Suprapubic skin (tissue), 4 donors: ENCODE measurements around the gene ANKRD13B. TPM values are rescaled to one million over a fixed set of nuclear protein-coding genes. Genes with fewer than 3 reads are reported as not detected.

ENCODE experiments used
- DNase-seq, 2 donors: peaks; one replicate each; pipeline ENCODE4 v3.0.0-alpha.2; 2019; ENCODE audit warnings: low spot score in 2 of 2
- H3K27ac ChIP-seq: fragments of 200-600 bp; sonication (generic); one replicate; pipeline ENCODE4 v1.5.1; 2019
- H3K27me3 ChIP-seq: fragments of 200-600 bp; sonication (generic); one replicate; pipeline ENCODE4 v1.5.1; 2019
- H3K36me3 ChIP-seq: fragments of 200-600 bp; sonication (generic); one replicate; pipeline ENCODE4 v1.5.1; 2019
- H3K4me1 ChIP-seq: fragments of 200-600 bp; sonication (generic); one replicate; pipeline ENCODE4 v1.5.1; 2019
- H3K4me3 ChIP-seq: fragments of 200-600 bp; sonication (generic); one replicate; pipeline ENCODE4 v1.5.1; 2019; ENCODE audit warnings: mild to moderate bottlenecking
- H3K9me3 ChIP-seq: fragments of 200-600 bp; sonication (generic); one replicate; pipeline ENCODE4 v1.5.1; 2019
- CTCF ChIP-seq, 2 donors: fragments of 200-600 bp in 1 of 2; fragments of 450-650 bp in 1 of 2; sonication (generic) in 1 of 2; IDR thresholded peaks; one replicate each; pipeline ENCODE4 v1.5.1; 2016 to 2019; ENCODE audit warnings: antibody characterized with exemption in 2 of 2, mild to moderate bottlenecking in 1 of 2, moderate library complexity in 1 of 2
- EP300 ChIP-seq: sonication (generic); formaldehyde crosslinking; IDR thresholded peaks from one replicate; pipeline ENCODE4 v1.6.1; 2017; ENCODE audit warnings: antibody characterized with exemption
- POLR2A ChIP-seq, 2 donors: fragments of 450-650 bp; IDR thresholded peaks; one replicate each; pipeline ENCODE4 v1.6.1; 2017; ENCODE audit warnings: antibody characterized with exemption in 2 of 2, mild to moderate bottlenecking in 2 of 2, moderate library complexity in 2 of 2
- POLR2AphosphoS5 ChIP-seq, 3 donors: sonication (generic); formaldehyde crosslinking; IDR thresholded peaks; one replicate each; pipeline ENCODE4 v1.6.1; 2017; ENCODE audit warnings: antibody characterized with exemption in 3 of 3
- WGBS: methylation state at CpG from one replicate; pipeline ENCODE4 v1.1.5; 2018; 5-methylcytosine and 5-hydroxymethylcytosine counted together
- total RNA-seq, 4 donors: library from RNA; depleted of rRNA; stranded (reverse); fragments of >200 nt; gene quantifications; one replicate each; pipeline ENCODE4 v1.1.0, GENCODE V29; 2016

ANKRD13B gene
- total RNA-seq: 10 to 100 TPM in 3 of 4 donors, 1 to 10 TPM in 1; 9.0 to 16.5 (median 10.8) TPM

- no peaks in the 10 kb centered on the region for H3K9me3 ChIP-seq
- no peaks in the 10 kb centered on the region for H3K27me3 ChIP-seq
- peaks cover 79% of the 10 kb centered on the region for H3K4me1 ChIP-seq
- no peak for DNase-seq
- peak within 1 kb of the TSS; percentile 88 for H3K4me3 ChIP-seq
- H3K36me3 ChIP-seq: no peaks in the 10 kb centered on the region
- no peak for TF ChIP-seq CTCF (IDR thresholded peaks at IDR 0.05)
- TF ChIP-seq POLR2A (IDR thresholded peaks at IDR 0.05): no peak
- TF ChIP-seq POLR2AphosphoS5 (IDR thresholded peaks at IDR 0.05): no peak
- no peak for TF ChIP-seq EP300
- H3K27ac ChIP-seq: peak within 1 kb of the TSS; percentile 86
- WGBS: 0% methylated on average over 1 of the region's 96 CpGs
Measured at GRCh38 chr17:29592850-29593551, at the start of gene ANKRD13B. ANKRD13B (plus strand) TSS chr17:29593132; CDS start chr17:29593622, 490 bp downstream.

GRCh38 chr17:29544066-29544465 lies 48.9 kb upstream of the ANKRD13B start:
- 83% methylated on average over 4 of the region's 4 CpGs for WGBS
- TF ChIP-seq POLR2A (IDR thresholded peaks at IDR 0.05) (no peak), CTCF (IDR thresholded peaks at IDR 0.05) (no peak), POLR2AphosphoS5 (IDR thresholded peaks at IDR 0.05) (no peak), EP300 (no peak)
- H3K4me1 ChIP-seq: no peaks in the 10 kb centered on the region
- DNase-seq: no peak
- no peaks in the 10 kb centered on the region for H3K9me3 ChIP-seq
- H3K4me3 ChIP-seq: no peak overlapping the region
- H3K27ac ChIP-seq: no peak overlapping the region
- peaks cover 42% of the 10 kb centered on the region for H3K36me3 ChIP-seq
- no peaks in the 10 kb centered on the region for H3K27me3 ChIP-seq

- H3K27ac ChIP-seq: no peak overlapping the region
- 92% methylated on average over 1 of the region's 1 CpG for WGBS
- H3K36me3 ChIP-seq: peaks cover 30% of the 10 kb centered on the region
Measured at GRCh38 chr17:29546085-29546484, 46.8 kb upstream of the ANKRD13B start.

GRCh38 chr17:29546830-29547229 lies 46.1 kb upstream of the ANKRD13B start:
- no peaks in the 10 kb centered on the region for H3K9me3 ChIP-seq
- H3K27me3 ChIP-seq: no peaks in the 10 kb centered on the region
- WGBS: 97% methylated on average over 1 of the region's 1 CpG
- no peak for DNase-seq
- no peak overlapping the region for H3K27ac ChIP-seq
- no peak overlapping the region for H3K4me3 ChIP-seq
- TF ChIP-seq POLR2AphosphoS5 (IDR thresholded peaks at IDR 0.05): no peak
- no peak for TF ChIP-seq EP300
- no peak for TF ChIP-seq CTCF (IDR thresholded peaks at IDR 0.05)
- peaks cover 5% of the 10 kb centered on the region for H3K4me1 ChIP-seq
- H3K36me3 ChIP-seq: peaks cover 28% of the 10 kb centered on the region

More at GRCh38 chr17:29546085-29546484, 46.8 kb upstream of the ANKRD13B start:
- Histone ChIP-seq H3K27me3 (no peaks in the 10 kb centered on the region), H3K4me1 (peaks cover 5% of the 10 kb centered on the region), H3K4me3 (no peak overlapping the region), H3K9me3 (no peaks in the 10 kb centered on the region)
- no peak for DNase-seq
- no peak for TF ChIP-seq CTCF (IDR thresholded peaks at IDR 0.05)
- TF ChIP-seq EP300: no peak
- no peak for TF ChIP-seq POLR2AphosphoS5 (IDR thresholded peaks at IDR 0.05)
- TF ChIP-seq POLR2A (IDR thresholded peaks at IDR 0.05): no peak

- Histone ChIP-seq H3K27ac (no peak overlapping the region), H3K4me3 (no peak overlapping the region), H3K9me3 (no peaks in the 10 kb centered on the region), H3K27me3 (no peaks in the 10 kb centered on the region), H3K36me3 (peaks cover 4% of the 10 kb centered on the region), H3K4me1 (peaks cover 5% of the 10 kb centered on the region)
- 28% methylated on average over 5 of the region's 5 CpGs for WGBS
- TF ChIP-seq POLR2AphosphoS5 (IDR thresholded peaks at IDR 0.05) (no peak), POLR2A (IDR thresholded peaks at IDR 0.05) (no peak), EP300 (no peak), CTCF (IDR thresholded peaks at IDR 0.05) (no peak)
- peak in 1 of 2 donors; percentile 19 for DNase-seq
Measured at GRCh38 chr17:29549177-29549923, 43.6 kb upstream of the ANKRD13B start.
